IgD-negative memory B cell (primary cell): ENCODE measurements around the gene PAX7. TPM values are rescaled to one million over a fixed set of nuclear protein-coding genes. Genes with fewer than 3 reads are reported as not detected.
A peak's percentile ranks its signal among the peaks of the same experiment; 100 is the strongest.
"Not testable (repeated sequence)": the region's sequence is repeated elsewhere in the genome, so short reads cannot be mapped to it uniquely, and the experiment has no call there.

ENCODE experiments used
- H3K27ac Mint-ChIP-seq, 3 donors: one replicate each; pipeline ENCODE4 v1.8.0; 2020 to 2022; ENCODE audit warnings: mild to moderate bottlenecking in 3 of 3, mixed read lengths in 3 of 3, moderate library complexity in 1 of 3
- H3K27me3 Mint-ChIP-seq: one replicate; pipeline ENCODE4 v1.8.0; 2021; ENCODE audit warnings: mixed read lengths
- H3K36me3 Mint-ChIP-seq: one replicate; pipeline ENCODE4 v1.8.0; 2020; ENCODE audit warnings: mild to moderate bottlenecking, mixed read lengths
- H3K4me1 Mint-ChIP-seq, 3 donors: one replicate each; pipeline ENCODE4 v1.8.0; 2020 to 2022; ENCODE audit warnings: mixed read lengths in 3 of 3, mild to moderate bottlenecking in 1 of 3
- H3K4me3 Mint-ChIP-seq, 4 donors: one replicate each; pipeline ENCODE4 v1.8.0; 2020 to 2022; ENCODE audit warnings: mild to moderate bottlenecking in 4 of 4, mixed read lengths in 4 of 4, moderate library complexity in 3 of 4
- H3K9me3 Mint-ChIP-seq, 3 donors: one replicate each; pipeline ENCODE4 v1.8.0; 2020 to 2021; ENCODE audit warnings: mixed read lengths in 3 of 3, mild to moderate bottlenecking in 1 of 3
- polyA plus RNA-seq: library from polyadenylated mRNA; unstranded; fragments of 300-500 nt; fragmentation: Illumina TruSeq; gene quantifications from one replicate; pipeline ENCODE4 v1.2.3, GENCODE V29; 2021

PAX7 gene
- polyA plus RNA-seq, 1 donor from 2014 or later: not detected

GRCh38 chr1:18743233-18743632, 112.6 kb downstream of the PAX7 start:
- H3K4me1 Mint-ChIP-seq: no peaks in the 10 kb centered on the region
- H3K27me3 Mint-ChIP-seq: peaks cover 3% of the 10 kb centered on the region
- H3K4me3 Mint-ChIP-seq: no peak overlapping the region
- H3K36me3 Mint-ChIP-seq: no peaks in the 10 kb centered on the region
- H3K27ac Mint-ChIP-seq: no peak overlapping the region
- peaks cover 0 to 4% (median 2%) of the 10 kb centered on the region in 3 donors for H3K9me3 Mint-ChIP-seq

GRCh38 chr1:18744381-18744780, 113.7 kb downstream of the PAX7 start:
- not testable (repeated sequence) for H3K36me3 Mint-ChIP-seq, H3K27ac Mint-ChIP-seq, H3K4me3 Mint-ChIP-seq, H3K4me1 Mint-ChIP-seq, H3K27me3 Mint-ChIP-seq, H3K9me3 Mint-ChIP-seq

GRCh38 chr1:18746981-18747380, 116.3 kb downstream of the PAX7 start:
- no peaks in the 10 kb centered on the region for H3K36me3 Mint-ChIP-seq
- H3K27ac Mint-ChIP-seq: no peak overlapping the region
- peaks cover 3% of the 10 kb centered on the region for H3K27me3 Mint-ChIP-seq
- no peak overlapping the region for H3K4me3 Mint-ChIP-seq
- peaks cover 0 to 10% (median 4%) of the 10 kb centered on the region in 3 donors for H3K9me3 Mint-ChIP-seq
- H3K4me1 Mint-ChIP-seq: peaks cover 0 to 2% (median 0%) of the 10 kb centered on the region in 3 donors

GRCh38 chr1:18747671-18748070, 117.0 kb downstream of the PAX7 start:
- Mint-ChIP-seq H3K27me3 (peaks cover 3% of the 10 kb centered on the region), H3K27ac (no peak overlapping the region), H3K4me1 (peaks cover 0 to 2% (median 0%) of the 10 kb centered on the region in 3 donors), H3K4me3 (no peak overlapping the region), H3K9me3 (peaks cover 0 to 10% (median 4%) of the 10 kb centered on the region in 3 donors), H3K36me3 (no peaks in the 10 kb centered on the region)

GRCh38 chr1:18748435-18748834, 117.8 kb downstream of the PAX7 start:
- Mint-ChIP-seq H3K4me3 (no peak overlapping the region), H3K4me1 (peaks cover 0 to 2% (median 0%) of the 10 kb centered on the region in 3 donors), H3K9me3 (peaks cover 0 to 10% (median 4%) of the 10 kb centered on the region in 3 donors), H3K36me3 (no peaks in the 10 kb centered on the region), H3K27ac (no peak overlapping the region), H3K27me3 (peaks cover 3% of the 10 kb centered on the region)

GRCh38 chr1:18749569-18749968, 118.9 kb downstream of the PAX7 start:
- Mint-ChIP-seq H3K4me3 (no peak overlapping the region), H3K4me1 (peaks cover 0 to 2% (median 0%) of the 10 kb centered on the region in 3 donors), H3K27ac (no peak overlapping the region), H3K27me3 (peaks cover 3% of the 10 kb centered on the region), H3K36me3 (no peaks in the 10 kb centered on the region), H3K9me3 (peaks cover 0 to 12% (median 5%) of the 10 kb centered on the region in 3 donors)

- H3K4me3 Mint-ChIP-seq: peak overlapping the region in 1 of 4 donors; percentile 63
- peaks cover 0 to 2% (median 0%) of the 10 kb centered on the region in 3 donors for H3K4me1 Mint-ChIP-seq
- peaks cover 2% of the 10 kb centered on the region for H3K36me3 Mint-ChIP-seq
- H3K9me3 Mint-ChIP-seq: peaks cover 0 to 15% (median 7%) of the 10 kb centered on the region in 3 donors
- H3K27ac Mint-ChIP-seq: no peak overlapping the region
- peaks cover 3% of the 10 kb centered on the region for H3K27me3 Mint-ChIP-seq
Measured at GRCh38 chr1:18750600-18750999, 120.0 kb downstream of the PAX7 start.

GRCh38 chr1:18751425-18751824, 120.8 kb downstream of the PAX7 start:
- H3K27ac Mint-ChIP-seq: no peak overlapping the region
- H3K36me3 Mint-ChIP-seq: peaks cover 2% of the 10 kb centered on the region
- peaks cover 0 to 22% (median 9%) of the 10 kb centered on the region in 3 donors for H3K9me3 Mint-ChIP-seq
- H3K27me3 Mint-ChIP-seq: peaks cover 3% of the 10 kb centered on the region
- H3K4me1 Mint-ChIP-seq: peaks cover 0 to 2% (median 0%) of the 10 kb centered on the region in 3 donors
- no peak overlapping the region for H3K4me3 Mint-ChIP-seq

GRCh38 chr1:18752409-18752808, 121.8 kb downstream of the PAX7 start:
- peaks cover 0 to 2% (median 0%) of the 10 kb centered on the region in 3 donors for H3K4me1 Mint-ChIP-seq
- H3K4me3 Mint-ChIP-seq: no peak overlapping the region
- H3K9me3 Mint-ChIP-seq: peaks cover 0 to 24% (median 9%) of the 10 kb centered on the region in 3 donors
- H3K27ac Mint-ChIP-seq: no peak overlapping the region
- H3K36me3 Mint-ChIP-seq: peaks cover 2% of the 10 kb centered on the region
- H3K27me3 Mint-ChIP-seq: peaks cover 3% of the 10 kb centered on the region

GRCh38 chr1:18760156-18760555, 129.5 kb downstream of the PAX7 start:
- Mint-ChIP-seq H3K27ac (no peak overlapping the region), H3K4me3 (no peak overlapping the region), H3K36me3 (peaks cover 2% of the 10 kb centered on the region), H3K4me1 (no peaks in the 10 kb centered on the region), H3K9me3 (peaks cover 4 to 12% (median 8%) of the 10 kb centered on the region in 3 donors), H3K27me3 (peaks cover 13% of the 10 kb centered on the region)

- H3K4me3 Mint-ChIP-seq: no peak overlapping the region
- peaks cover 19% of the 10 kb centered on the region for H3K27me3 Mint-ChIP-seq
- peaks cover 0 to 8% (median 0%) of the 10 kb centered on the region in 3 donors for H3K9me3 Mint-ChIP-seq
- H3K36me3 Mint-ChIP-seq: no peaks in the 10 kb centered on the region
- no peak overlapping the region for H3K27ac Mint-ChIP-seq
- H3K4me1 Mint-ChIP-seq: no peaks in the 10 kb centered on the region
Measured at GRCh38 chr1:18761948-18762840, 131.5 kb downstream of the PAX7 start.

GRCh38 chr1:18764362-18764761, 133.7 kb downstream of the PAX7 start:
- H3K4me1 Mint-ChIP-seq: no peaks in the 10 kb centered on the region
- H3K9me3 Mint-ChIP-seq: peaks cover 0 to 4% (median 0%) of the 10 kb centered on the region in 3 donors
- peaks cover 24% of the 10 kb centered on the region for H3K27me3 Mint-ChIP-seq
- no peak overlapping the region for H3K4me3 Mint-ChIP-seq
- no peaks in the 10 kb centered on the region for H3K36me3 Mint-ChIP-seq
- no peak overlapping the region for H3K27ac Mint-ChIP-seq

GRCh38 chr1:18765725-18766124, 135.1 kb downstream of the PAX7 start:
- no peak overlapping the region for H3K27ac Mint-ChIP-seq
- peaks cover 2% of the 10 kb centered on the region for H3K36me3 Mint-ChIP-seq
- peaks cover 0 to 4% (median 0%) of the 10 kb centered on the region in 3 donors for H3K9me3 Mint-ChIP-seq
- H3K4me1 Mint-ChIP-seq: no peaks in the 10 kb centered on the region
- peaks cover 27% of the 10 kb centered on the region for H3K27me3 Mint-ChIP-seq
- H3K4me3 Mint-ChIP-seq: no peak overlapping the region

- no peak overlapping the region for H3K4me3 Mint-ChIP-seq
- H3K9me3 Mint-ChIP-seq: peaks cover 0 to 3% (median 0%) of the 10 kb centered on the region in 3 donors
- H3K36me3 Mint-ChIP-seq: peaks cover 2% of the 10 kb centered on the region
- H3K27ac Mint-ChIP-seq: no peak overlapping the region
- no peaks in the 10 kb centered on the region for H3K4me1 Mint-ChIP-seq
- H3K27me3 Mint-ChIP-seq: peaks cover 28% of the 10 kb centered on the region
Measured at GRCh38 chr1:18766328-18766727, 135.7 kb downstream of the PAX7 start.

- not testable (repeated sequence) for H3K9me3 Mint-ChIP-seq, H3K4me1 Mint-ChIP-seq, H3K27ac Mint-ChIP-seq, H3K4me3 Mint-ChIP-seq, H3K36me3 Mint-ChIP-seq
- H3K27me3 Mint-ChIP-seq: peaks cover 25% of the 10 kb centered on the region
Measured at GRCh38 chr1:18767576-18767975, 136.9 kb downstream of the PAX7 start.

GRCh38 chr1:18768086-18768485, 137.4 kb downstream of the PAX7 start:
- no peak overlapping the region for H3K4me3 Mint-ChIP-seq
- H3K27ac Mint-ChIP-seq: no peak overlapping the region
- no peaks in the 10 kb centered on the region for H3K4me1 Mint-ChIP-seq
- peaks cover 25% of the 10 kb centered on the region for H3K27me3 Mint-ChIP-seq
- peaks cover 0 to 3% (median 0%) of the 10 kb centered on the region in 3 donors for H3K9me3 Mint-ChIP-seq
- peaks cover 2% of the 10 kb centered on the region for H3K36me3 Mint-ChIP-seq
